ENCODE results near the gene BRINP3.
A peak's percentile ranks its signal among the peaks of the same experiment; 100 is the strongest.

The BRINP3 gene

DNA sequence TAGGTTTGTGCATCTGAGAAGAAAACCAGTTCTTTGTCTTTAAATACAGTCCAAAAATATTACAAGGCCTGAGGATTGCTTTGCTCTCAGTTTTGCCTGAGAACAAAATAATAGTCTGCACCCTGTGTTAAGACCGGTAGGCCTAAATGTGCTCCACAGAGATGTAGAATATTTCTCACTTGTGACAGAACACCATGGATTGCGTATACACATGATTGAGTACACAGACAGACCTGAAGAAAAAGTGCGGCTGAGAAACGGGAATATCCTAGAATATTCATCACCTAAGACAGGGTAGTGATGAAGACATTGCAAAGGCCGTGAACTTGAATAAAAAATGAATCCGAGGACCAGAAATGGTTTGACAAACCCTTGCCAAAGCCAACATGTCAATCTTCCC lies 155.4 kb downstream of the BRINP3 start:
- DNase-seq (ENCODE audit: low read depth) = no peak

DNA sequence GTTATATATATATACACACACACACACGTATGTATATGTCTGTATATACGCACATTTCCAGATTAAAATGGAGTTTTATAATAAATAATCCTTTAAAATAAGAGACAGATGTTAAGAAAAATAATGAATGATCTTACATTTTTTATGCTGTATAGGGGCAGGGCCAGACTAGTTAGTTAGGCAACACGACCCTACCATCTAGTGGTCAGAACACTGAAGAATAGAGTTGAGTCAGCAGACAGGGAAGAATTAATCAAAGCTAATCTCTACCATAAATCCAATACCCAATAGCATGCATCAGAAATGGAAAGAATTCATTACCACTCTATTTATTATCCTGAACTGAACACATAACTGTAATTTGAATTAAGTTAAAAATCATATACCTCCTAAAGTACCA lies 156.7 kb downstream of the BRINP3 start:
- DNase-seq (ENCODE audit: low read depth) = peak; percentile 49

DNA sequence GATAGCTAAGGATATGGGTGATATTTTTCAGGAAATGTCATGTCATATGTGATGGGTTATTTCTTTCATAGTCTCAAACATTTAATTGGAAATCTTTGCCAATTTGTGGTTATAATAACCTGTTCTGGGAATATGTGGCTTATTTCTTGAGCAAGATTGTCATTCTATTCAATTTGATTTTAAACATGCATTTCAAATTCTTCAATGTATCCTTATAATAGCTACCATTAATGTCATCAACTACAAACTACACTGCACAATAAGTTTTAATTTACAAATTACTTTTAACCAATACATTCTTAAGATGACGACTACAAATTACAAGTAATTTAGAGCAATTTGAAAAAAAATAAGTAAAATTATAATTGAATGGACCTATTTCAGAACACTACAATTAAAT lies 164.9 kb downstream of the BRINP3 start:
- DNase-seq (ENCODE audit: low read depth) = no peak

DNA sequence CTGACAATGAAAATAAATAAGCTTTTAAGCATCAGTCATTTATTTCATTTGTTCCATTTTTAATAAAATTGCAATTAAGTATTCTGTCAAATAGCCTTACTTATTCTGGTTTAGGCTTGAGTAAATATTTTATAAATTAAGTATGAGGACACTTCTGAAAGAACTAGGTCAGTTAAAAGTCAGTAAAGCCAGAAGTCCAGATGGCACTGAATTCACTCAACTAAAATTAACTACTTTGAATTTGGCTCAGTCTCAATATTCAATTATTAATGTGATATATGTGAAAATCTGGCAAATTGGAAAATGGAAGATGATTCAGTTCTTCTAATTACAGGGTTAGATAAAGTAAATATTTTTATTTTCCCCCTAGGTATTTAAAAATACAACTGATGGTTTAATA lies 174.2 kb downstream of the BRINP3 start:
- DNase-seq (ENCODE audit: low read depth) = no peak

DNA sequence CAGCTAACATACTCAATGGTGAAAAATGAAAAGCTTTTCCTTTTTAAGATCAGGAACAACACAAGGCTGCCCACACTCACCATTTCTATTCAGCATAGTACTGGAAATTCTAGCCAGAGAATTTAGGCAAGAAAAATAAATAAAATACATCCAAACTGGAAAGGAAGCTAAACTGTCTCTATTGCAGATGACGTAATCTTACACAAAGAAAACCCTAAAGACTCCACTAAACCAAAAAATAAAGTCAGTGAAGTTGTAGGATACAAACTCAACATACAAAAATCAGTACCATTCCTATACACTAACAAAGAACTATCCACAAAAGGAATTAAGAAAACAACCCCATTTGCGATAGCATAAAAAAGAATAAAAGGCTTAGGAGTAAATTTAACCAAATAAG lies 181.2 kb downstream of the BRINP3 start:
- DNase-seq (ENCODE audit: low read depth) = no peak

DNA sequence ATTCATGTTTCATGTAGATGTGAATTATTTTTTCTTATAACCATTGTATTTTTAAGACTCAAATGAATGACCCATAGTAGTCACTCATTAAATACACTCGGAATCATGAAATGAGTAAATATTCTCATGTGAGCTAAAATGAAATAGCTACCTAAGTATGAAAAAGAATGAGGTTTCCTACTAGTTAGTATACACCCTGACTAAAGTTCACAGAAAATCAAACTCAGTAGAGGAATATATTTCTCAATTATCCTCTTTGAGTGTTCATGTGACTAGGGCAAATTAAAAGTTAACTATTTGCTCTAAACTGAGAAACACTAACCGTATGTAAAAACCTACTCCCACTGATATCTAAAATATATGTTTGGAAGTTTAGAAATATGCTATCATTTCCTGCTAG lies 187.8 kb downstream of the BRINP3 start:
- no peak for DNase-seq (ENCODE audit: low read depth)

DNA sequence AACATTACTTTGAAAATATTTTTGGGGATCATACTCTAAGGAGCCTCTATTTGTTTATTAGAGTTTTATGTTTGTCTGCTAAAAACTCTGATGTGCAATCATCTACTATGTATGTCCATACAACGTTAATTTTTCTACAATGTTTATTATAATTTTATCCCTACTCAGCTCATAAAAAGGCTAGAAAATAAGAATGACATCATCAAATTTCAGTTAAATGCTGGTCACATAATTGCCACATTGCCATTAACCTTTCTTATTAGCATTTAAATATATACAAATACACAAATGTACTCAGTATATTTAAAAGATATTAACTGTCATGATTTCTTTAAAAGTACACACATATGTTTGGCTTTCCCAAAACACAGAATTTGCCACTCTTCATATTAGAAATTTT lies 191.6 kb downstream of the BRINP3 start:
- no peak for DNase-seq (ENCODE audit: low read depth)

DNA sequence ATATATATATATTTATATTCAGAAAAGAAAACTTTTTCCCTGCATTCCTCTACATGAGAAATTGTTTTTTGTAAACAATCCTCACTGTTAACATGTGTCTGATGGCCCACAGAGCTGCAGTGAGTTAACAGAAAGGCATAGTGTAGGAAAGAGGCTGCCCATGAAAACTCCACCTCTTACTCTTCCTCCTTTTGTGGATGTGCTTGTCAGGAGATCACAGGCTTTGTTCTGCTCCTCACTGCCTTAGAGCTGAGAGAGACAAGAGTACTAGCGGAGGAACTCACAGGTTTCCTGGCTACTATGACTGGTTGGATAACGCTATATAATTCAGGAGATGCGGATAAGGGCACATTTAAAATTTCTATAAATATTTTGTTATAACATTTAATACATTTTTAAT lies 200.6 kb downstream of the BRINP3 start:
- no peak for DNase-seq (ENCODE audit: low read depth)

DNA sequence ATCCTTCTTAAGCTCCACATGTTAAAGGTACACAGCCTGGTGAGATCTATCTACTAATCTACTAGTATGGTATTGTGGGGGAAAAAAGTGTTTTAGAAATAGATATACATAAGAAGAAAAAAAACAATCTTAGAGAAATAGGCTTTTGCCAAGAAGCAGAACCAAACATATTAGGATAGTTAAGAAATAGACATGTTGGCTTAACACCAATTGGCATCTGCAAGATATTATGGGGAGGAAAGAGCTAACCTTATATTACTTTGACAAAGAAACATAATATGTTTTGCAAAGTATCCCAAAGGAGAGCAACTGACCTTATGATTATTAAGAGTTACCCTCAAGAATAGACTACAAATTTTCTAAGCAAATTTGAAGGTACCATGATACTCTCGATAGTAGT lies 202.9 kb downstream of the BRINP3 start:
- DNase-seq (ENCODE audit: low read depth) = peak; percentile 9

DNA sequence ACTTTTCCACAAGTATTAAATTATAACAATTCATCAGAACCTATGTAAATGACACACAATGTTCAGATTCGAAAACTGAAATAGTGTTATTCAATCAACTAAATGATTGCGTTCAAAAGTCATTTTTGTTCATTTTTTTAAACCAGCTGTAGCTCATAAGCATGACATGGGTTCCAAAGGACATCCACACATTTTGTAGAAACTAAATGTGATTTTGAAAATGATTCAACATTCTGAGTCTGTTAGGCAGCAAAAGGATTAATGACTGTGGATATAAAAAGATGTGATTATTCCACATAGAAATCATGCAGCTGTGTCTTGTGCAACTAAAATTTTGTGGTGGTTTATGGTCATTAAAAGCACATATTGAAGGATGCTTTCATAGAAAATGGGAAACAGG lies 204.5 kb downstream of the BRINP3 start:
- DNase-seq (ENCODE audit: low read depth) = no peak

DNA sequence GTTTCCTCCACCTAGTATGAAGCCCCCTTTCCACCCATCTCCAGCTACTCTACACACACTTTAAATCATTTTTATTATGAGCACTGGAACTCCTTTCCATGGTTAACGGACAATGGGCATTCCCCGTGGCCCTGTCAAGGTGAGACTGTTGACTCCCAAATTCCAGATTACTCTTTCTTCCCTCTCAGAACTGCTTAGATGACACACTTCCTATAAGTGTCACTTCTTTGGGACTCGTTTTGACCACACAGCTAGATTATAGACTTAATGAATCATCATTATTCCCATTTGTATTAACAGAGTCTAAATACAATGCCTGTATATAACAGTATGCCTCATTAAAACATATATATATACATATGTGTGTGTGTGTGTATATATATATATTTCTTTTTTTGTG lies 215.1 kb downstream of the BRINP3 start:
- DNase-seq (ENCODE audit: low read depth) = no peak

DNA sequence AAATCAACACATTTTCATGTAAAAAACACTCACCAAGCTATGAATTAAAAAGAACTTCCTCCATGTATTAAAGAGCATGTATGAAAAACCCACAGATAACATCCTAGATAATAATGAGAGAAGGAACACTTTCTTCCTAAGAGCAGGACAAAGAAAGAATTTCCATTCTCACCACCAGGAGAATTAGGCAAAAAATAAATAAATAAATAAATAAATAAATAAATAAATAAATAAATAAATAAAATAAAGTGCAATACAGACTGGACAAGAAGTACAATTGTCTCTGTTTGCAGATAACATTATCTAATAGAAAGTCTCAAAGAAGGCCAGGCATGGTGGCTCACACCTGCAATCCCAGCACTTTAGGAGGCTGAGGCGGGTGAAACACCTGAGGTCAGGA lies 218.2 kb downstream of the BRINP3 start:
- no peak for DNase-seq (ENCODE audit: low read depth)

DNA sequence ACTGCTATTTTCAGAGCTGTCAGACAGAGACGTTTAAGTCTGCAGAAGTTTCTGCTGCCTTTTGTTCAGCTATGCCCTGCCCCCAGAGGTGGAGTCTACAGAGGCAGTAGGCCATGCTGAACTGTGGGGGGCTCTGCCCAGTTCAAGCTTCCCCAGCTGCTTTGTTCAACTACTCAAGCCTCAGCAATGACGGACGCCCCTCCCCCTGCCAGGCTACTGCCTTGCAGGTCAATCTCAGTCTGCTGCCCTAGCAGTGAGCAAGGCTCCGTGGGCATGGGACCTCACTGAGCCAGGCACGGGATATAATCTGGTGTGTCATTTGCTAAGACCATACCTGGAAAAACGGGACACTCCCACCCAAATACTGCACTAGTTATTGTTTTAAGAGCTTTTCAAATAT lies 219.7 kb downstream of the BRINP3 start:
- DNase-seq (ENCODE audit: low read depth) = no peak

DNA sequence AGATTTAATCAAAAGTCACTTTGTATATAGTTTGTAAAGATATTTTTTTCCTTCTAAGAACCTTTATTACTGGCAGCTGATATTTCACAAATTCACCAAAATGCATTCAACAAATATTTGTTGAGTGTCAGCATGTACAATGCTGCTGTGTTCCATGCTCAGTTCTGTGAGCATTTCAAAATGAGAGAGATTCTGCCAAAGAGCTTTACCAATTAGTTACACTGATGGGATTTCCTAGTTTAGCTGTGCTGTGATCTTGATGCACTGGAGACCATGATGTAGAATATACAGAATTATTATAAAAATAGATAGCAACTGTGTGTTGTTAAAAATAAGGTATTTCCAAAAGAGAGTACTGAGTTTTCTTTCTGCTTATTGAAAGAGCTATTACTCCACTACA lies 225.6 kb downstream of the BRINP3 start:
- no peak for DNase-seq (ENCODE audit: low read depth)

DNA sequence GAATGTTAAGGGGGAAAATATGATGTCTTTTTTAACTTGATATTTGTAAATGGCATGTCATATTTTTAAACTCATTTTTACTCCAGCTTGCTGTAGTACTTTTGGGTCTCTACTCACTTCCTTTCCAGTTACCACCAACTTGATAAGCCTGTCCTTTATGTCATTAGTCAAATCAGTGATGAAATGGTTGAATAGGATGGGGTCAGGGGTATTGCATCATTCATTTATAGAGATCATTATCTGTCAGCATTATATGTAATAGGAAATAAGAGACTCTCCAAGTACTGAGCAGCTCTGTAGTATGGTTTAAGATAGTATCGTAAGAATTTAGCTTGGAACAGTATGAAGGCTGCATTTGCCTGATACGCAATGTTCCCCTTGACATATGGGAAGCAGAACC lies 227.3 kb downstream of the BRINP3 start:
- DNase-seq (ENCODE audit: low read depth) = no peak

DNA sequence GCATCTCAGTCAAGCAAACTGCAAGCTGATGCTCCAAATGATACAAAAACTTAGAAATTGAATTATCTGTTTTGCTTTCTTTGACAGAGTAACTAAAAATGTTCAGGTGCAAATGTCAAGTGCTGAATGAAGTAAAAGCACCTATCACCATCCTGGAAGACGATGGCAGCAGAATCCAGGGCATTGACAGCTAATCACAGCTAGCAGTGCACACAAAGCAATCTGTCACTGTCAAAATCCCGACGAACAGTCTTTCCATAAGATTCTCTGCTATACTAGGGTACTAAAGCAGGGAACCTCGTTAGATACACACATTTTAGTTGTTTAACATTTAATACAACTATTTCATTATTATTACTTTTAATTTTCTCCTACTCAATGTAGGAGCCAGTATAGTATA lies 233.3 kb downstream of the BRINP3 start:
- no peak for DNase-seq (ENCODE audit: low read depth)

DNA sequence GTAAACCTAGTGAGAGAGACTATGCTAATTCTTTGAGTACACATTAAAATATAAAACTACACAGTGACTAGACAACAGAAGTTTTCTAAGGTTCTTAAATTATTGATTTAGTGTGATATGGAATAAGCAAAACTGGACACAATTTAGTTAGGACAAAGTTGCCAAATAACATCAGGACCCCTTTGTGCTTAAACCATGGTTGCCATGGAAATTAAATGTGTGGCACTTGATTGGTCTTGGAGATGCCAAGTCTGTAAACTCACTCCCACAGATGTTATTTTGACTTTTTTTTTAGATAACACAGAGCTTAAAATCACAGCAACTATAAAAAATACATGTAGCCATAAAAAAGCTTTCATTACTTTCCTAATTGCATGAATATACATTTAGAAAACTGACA lies 234.6 kb downstream of the BRINP3 start:
- no peak for DNase-seq (ENCODE audit: low read depth)

DNA sequence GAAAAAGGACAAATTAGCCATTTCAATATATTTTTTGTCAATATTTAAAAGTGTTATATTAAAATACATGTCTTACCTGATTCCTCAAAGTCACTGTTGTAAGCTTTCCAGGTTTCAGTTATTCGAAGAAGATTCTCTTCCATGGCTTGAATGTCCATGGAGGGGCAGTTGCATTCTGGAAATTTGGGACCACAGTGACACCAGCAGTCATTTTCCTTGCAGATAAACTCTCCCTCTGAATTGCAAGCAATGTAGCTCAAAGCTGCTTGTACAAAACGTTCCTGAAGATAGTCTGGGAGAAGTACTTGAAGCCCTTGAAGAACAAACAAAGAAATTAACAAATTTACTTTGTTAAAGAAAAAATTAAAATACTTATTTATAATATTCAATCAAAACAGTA lies 251.7 kb downstream of the BRINP3 start:
- no peak for DNase-seq (ENCODE audit: low read depth)

DNA sequence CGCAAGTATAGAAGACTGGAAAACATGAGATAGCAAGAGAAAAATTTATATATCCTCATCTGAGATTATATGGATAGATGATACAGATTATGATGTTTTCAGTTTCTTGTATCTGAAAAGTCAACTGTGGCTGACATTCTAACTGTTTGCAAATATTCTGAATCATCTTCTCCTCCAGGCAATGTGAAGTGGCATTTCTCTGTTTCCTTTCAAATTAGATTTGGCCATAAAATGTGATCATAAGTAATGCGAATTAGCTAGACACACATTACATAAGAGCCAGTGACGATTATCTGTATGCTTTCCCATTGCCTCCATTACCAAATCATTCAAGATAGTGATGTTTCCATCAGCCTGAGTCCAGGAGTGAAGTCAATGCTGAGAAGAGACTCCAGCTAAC lies 265.2 kb downstream of the BRINP3 start:
- DNase-seq (ENCODE audit: low read depth) = no peak

DNA sequence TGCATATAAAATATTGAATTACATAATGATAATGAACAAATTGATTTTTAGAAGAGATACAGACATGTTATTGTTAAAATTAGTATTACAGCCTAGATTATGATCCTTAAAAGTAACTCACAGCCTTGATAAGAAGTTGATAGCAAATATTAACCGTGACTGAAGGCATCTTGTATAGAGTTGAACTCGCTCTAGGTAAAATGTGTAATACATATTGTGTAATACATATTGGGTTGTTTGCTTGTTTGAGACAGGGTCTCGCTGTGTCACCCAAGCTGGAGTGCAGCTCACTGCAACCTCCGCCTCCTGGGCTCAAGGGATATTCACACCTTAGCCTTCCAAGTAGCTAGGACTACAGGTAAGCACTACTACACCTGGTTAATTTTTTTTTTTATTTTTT lies 269.9 kb downstream of the BRINP3 start:
- DNase-seq (ENCODE audit: low read depth) = no peak

DNA sequence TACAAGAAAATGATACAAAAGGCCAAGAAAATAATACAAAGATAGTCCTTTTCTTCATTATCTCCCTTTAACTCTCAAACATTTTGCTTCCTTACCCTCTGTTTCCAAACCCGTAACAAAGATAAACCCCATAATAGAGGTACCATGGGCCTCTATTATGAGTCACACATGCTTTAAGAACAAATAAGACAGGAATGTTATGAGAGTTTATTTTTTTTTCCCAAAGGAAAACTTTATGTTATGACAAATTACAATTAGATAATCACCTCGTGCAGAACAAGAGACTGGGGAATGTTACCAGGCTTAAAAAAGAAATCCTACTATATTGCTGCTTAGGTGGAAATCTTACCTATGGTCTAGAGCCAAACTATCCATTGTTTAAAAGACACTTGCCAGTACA lies 272.0 kb downstream of the BRINP3 start:
- DNase-seq (ENCODE audit: low read depth) = no peak

DNA sequence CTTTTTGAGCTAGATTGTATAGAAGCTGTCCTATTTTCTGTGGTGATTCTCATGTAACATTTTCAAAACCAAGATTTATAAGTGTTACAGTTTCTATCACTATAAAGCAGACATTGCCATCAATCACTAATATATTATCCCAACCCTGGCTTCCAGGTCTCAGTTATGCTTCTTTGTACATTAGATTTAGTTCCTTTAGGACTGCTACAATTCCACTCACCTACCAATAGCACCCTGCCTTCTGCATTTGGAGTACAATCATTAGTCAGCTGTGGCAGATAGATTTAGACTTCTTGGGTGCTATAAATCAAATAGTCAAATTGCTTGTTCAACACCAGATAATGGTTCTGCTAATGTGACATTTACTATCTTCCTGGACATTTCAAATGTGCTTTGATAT lies 281.6 kb downstream of the BRINP3 start:
- no peak for DNase-seq (ENCODE audit: low read depth)

DNA sequence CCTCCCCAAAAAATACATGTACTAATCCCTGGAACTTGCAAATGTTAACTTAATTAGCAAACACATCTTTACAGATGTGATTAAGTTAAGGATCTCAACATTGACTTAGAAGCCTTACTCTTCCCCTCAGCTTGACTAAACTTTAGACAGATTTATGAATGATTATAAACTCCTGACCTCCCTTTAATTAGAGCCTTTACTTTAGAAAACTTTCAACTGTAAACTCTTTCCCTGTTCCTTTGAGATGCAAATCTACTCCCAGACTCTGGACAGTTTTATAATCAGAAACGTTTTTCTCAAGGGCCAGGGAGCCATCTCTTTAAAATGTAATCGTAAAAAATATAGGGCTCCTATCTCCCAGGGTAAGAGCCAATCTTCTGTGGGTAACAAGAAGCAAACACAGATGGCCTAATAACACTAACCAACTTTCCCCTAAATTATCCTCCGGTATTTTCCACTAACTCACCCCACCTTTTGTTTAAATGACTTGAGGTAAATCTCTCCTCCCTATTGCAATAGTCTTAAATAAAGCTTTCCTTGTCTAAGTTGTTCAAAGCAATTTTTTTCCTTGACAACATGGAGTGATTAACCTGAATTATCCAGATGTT lies 284.1 kb downstream of the BRINP3 start:
- no peak for DNase-seq (ENCODE audit: low read depth)

DNA sequence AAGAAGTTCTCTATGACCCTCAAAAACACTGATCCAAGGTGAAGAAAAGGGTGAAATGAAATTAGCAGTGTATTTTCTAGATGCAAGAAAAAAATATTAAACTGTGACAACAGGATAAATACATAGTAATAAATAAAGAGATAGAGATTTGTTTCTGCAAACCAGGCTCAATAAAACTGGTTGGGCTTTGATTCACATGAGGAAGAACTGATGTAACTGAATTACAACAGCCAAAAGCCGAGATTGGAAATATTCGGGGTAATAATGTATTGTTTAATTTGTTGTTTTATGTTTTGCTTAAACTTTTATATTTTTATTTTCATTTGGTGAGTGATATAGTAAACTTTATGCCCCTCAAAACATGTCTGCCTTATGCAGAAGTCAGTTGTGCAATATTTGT lies 285.0 kb downstream of the BRINP3 start:
- DNase-seq (ENCODE audit: low read depth) = no peak

DNA sequence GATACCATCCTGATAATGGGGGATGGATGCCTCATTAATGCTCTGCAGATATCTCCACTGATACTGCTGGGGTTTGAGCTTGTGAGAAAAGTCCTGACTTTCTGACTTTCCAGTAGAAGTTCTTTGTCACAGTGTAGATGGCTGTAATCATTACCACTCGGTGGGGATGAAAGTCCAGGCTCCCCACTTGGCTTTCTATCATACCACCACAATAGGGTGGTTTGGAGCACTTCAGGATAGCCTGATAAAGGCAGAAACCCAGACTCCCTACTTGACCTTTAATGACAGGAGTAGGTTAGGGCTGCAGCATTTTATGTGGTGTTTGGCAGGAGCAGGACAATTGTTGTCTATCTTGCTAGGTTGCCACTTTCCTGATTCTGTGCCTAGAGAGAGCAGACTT lies 294.1 kb downstream of the BRINP3 start:
- DNase-seq (ENCODE audit: low read depth) = no peak
